ENCODE data around the gene ARHGEF9. TPM values are rescaled to one million over a fixed set of nuclear protein-coding genes. Genes with fewer than 3 reads are reported as not detected.
"Not testable (repeated sequence)": the region's sequence is repeated elsewhere in the genome, so short reads cannot be mapped to it uniquely, and the experiment has no call there.

Gene ARHGEF9
- total RNA-seq = 10 to 100 TPM; 16.5 to 19.4 TPM

- TF ChIP-seq CTCF (IDR thresholded peaks at IDR 0.05) = no peak
- ChIA-PET CTCF (no interaction called here), POLR2A (no interaction called here)
- ATAC-seq = no peak
- DNase-seq = peak; percentile 3
- no peaks in the 10 kb centered on the region for H3K4me1 Mint-ChIP-seq (ENCODE audit: low read depth)
- H3K36me3 Mint-ChIP-seq (ENCODE audit: low read depth) = no peaks in the 10 kb centered on the region
- peak within 1 kb of the TSS; percentile 30 for H3K4me3 Mint-ChIP-seq
- H3K9me3 Mint-ChIP-seq = no peaks in the 10 kb centered on the region
- no peaks in the 10 kb centered on the region for H3K27me3 Mint-ChIP-seq
- no peak within 1 kb of the TSS for H3K27ac Mint-ChIP-seq
- intact Hi-C loops (cut with micrococcal nuclease) = no loop called here
These were observed at the start of gene ARHGEF9 for GRCh38 chrX:63784902-63785707. Gene ARHGEF9 (minus strand): TSS chrX:63785214. CDS start chrX:63785145, 69 bp downstream.

GRCh38 chrX:63825446-63825845, 40.4 kb upstream of the ARHGEF9 start:
- H3K9me3 Mint-ChIP-seq; H3K4me1 Mint-ChIP-seq (ENCODE audit: low read depth); POLR2A ChIA-PET; H3K27ac Mint-ChIP-seq; H3K36me3 Mint-ChIP-seq (ENCODE audit: low read depth); DNase-seq; CTCF ChIA-PET; H3K27me3 Mint-ChIP-seq; H3K4me3 Mint-ChIP-seq; ATAC-seq; intact Hi-C loops (cut with micrococcal nuclease): not testable (repeated sequence)

GRCh38 chrX:63818156-63818555, 33.1 kb upstream of the ARHGEF9 start:
- no peak overlapping the region for H3K27ac Mint-ChIP-seq
- DNase-seq (no peak), ATAC-seq (no peak)
- no peaks in the 10 kb centered on the region for H3K9me3 Mint-ChIP-seq
- no peaks in the 10 kb centered on the region for H3K36me3 Mint-ChIP-seq (ENCODE audit: low read depth)
- intact Hi-C loops (cut with micrococcal nuclease) = no loop called here
- TF ChIP-seq CTCF (IDR thresholded peaks at IDR 0.05) = no peak
- POLR2A ChIA-PET = no interaction called here
- no peak overlapping the region for H3K4me3 Mint-ChIP-seq
- CTCF ChIA-PET = no interaction called here
- H3K4me1 Mint-ChIP-seq (ENCODE audit: low read depth) = no peaks in the 10 kb centered on the region
- H3K27me3 Mint-ChIP-seq = no peaks in the 10 kb centered on the region

GRCh38 chrX:63817696-63818095, 32.7 kb upstream of the ARHGEF9 start:
- DNase-seq (no peak), ATAC-seq (no peak)
- Mint-ChIP-seq H3K27me3 (no peaks in the 10 kb centered on the region), H3K4me1 (ENCODE audit: low read depth) (no peaks in the 10 kb centered on the region), H3K36me3 (ENCODE audit: low read depth) (no peaks in the 10 kb centered on the region), H3K9me3 (no peaks in the 10 kb centered on the region), H3K27ac (no peak overlapping the region), H3K4me3 (no peak overlapping the region)
- CTCF ChIA-PET = no interaction called here
- intact Hi-C loops (cut with micrococcal nuclease) = no loop called here
- TF ChIP-seq CTCF (IDR thresholded peaks at IDR 0.05) = no peak
- POLR2A ChIA-PET = no interaction called here

- H3K27ac Mint-ChIP-seq = no peak overlapping the region
- ChIA-PET POLR2A (no interaction called here), CTCF (no interaction called here)
- ATAC-seq = no peak
- no peak overlapping the region for H3K4me3 Mint-ChIP-seq
- no peaks in the 10 kb centered on the region for H3K36me3 Mint-ChIP-seq (ENCODE audit: low read depth)
- intact Hi-C loops (cut with micrococcal nuclease) = no loop called here
- no peaks in the 10 kb centered on the region for H3K4me1 Mint-ChIP-seq (ENCODE audit: low read depth)
- H3K9me3 Mint-ChIP-seq = no peaks in the 10 kb centered on the region
- no peak for TF ChIP-seq CTCF (IDR thresholded peaks at IDR 0.05)
- H3K27me3 Mint-ChIP-seq = no peaks in the 10 kb centered on the region
- no peak for DNase-seq
These were observed 27.8 kb upstream of the ARHGEF9 start for GRCh38 chrX:63812823-63813222.

All from activated CD8-positive, alpha-beta T cell treated with anti-CD3 and anti-CD28 coated beads for 36 hours (primary cell).